ENCODE measurements around the gene TMEM45A.

- TF ChIP-seq CTCF (IDR thresholded peaks at IDR 0.05; ENCODE audit: insufficient read depth, low read length, poor library complexity, severe bottlenecking) (no peak), EZH2phosphoT487 (conservative IDR thresholded peaks at IDR 0.05; ENCODE audit: low read length) (no peak)
Observed at GRCh38 chr3:100470951-100471350, 21.5 kb upstream of the TMEM45A start.

Measured in SU-DHL-6 (cell line).